ENCODE measurements around the gene RAN. TPM values are rescaled to one million over a fixed set of nuclear protein-coding genes. Genes with fewer than 3 reads are reported as not detected.

RAN gene
- total and polyA plus RNA-seq, 9 of the 15 experiments (the other 6 are each of a cell fraction or from before 2014, with no cell fraction given) = 1,687 to 3,820 (median 2,300) TPM

DNA sequence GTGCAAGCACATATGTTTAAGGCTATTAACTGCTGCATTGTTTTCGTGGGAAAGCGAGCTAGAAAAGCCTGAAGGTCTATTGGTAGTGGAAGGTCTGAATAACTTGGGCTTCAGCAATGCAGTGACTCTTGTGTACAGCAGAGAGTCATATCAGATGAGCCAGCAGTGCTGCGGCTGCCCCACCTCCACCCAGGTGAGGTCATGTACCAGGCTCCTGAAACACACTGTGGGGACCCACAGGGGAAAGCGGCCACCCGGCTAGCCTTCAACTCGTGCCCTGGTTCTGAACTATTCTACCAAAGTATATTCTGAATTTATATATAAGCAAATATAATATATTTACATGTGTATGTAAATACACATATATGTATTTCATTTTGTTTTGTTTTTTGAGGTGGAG, 12.7 kb upstream of the RAN start:
- Histone ChIP-seq H3K36me3 (ENCODE audit: control insufficient read depth, insufficient read depth, low read length) (no peaks in the 10 kb centered on the region), H3K27ac (ENCODE audit: extremely low read depth, low read depth, low read length) (peak overlapping the region; percentile 61), H4K20me1 (replicated peaks; ENCODE audit: control insufficient read depth, insufficient read depth, low read length) (no peaks in the 10 kb centered on the region), H3K4me1 (replicated peaks in 1 of 2; ENCODE audit: control insufficient read depth in 2 of 2, insufficient read depth in 2 of 2, low read length in 2 of 2) (peaks cover 10 to 20% of the 10 kb centered on the region in 2 experiments; a peak in 4 of 5 replicates), H3K9me1 (ENCODE audit: control insufficient read depth, insufficient read depth, low read length) (no peaks in the 10 kb centered on the region), H3K27me3 (ENCODE audit: control insufficient read depth in 2 of 2, insufficient read depth in 2 of 2, low read length in 2 of 2) (no peaks in the 10 kb centered on the region), H3K9me3 (replicated peaks; ENCODE audit: control insufficient read depth, insufficient read depth, low read depth, low read length) (peaks cover 22% of the 10 kb centered on the region), H3K4me3 (no peak overlapping the region), H2AFZ (ENCODE audit: low read depth, low read length) (peak overlapping the region; percentile 70), H3K4me2 (ENCODE audit: insufficient read depth, low read length) (peak overlapping the region; percentile 34), H3K79me2 (ENCODE audit: control insufficient read depth, insufficient read depth, low read length) (no peaks in the 10 kb centered on the region), H3K9ac (ENCODE audit: insufficient read depth in 1 of 2, low read depth in 2 of 2, low read length in 2 of 2) (peak overlapping the region in 1 of 2 experiments; percentile 23; a peak in 1 of 4 replicates)
- in situ Hi-C loops (cut with MboI) (no loop called here), intact Hi-C loops (cut with micrococcal nuclease) (no loop called here)
- DNase-seq (ENCODE audit: extremely low read depth in 1 of 4, low spot score in 3 of 4) (peak; percentile 34 to 79 (median 54)), FAIRE-seq (peak; percentile 49), ATAC-seq (peak; percentile 88)
- ChIA-PET POLR2A (interaction anchor here (0.6 kb wide), 1 partner anchor 13 kb away, joined by 4 read pairs; no protein-coding TSS in a partner anchor), CTCF (ENCODE audit: low intra/inter-chr PET ratio) (no interaction called here)
- no TSS peak for BruUV-seq (replicated peaks)
- 24% methylated on average over 6 of the region's 6 CpGs for WGBS (ENCODE audit: insufficient coverage, low coverage, missing lambda C conversion rate)
- 0 out of 2 replicates have a peak, but pooled peaks have one; percentile 12 for TF ChIP-seq CHD2 (IDR thresholded peaks at IDR 0.05; ENCODE audit: low read depth, low read length)
- TF ChIP-seq, protein P1, sequence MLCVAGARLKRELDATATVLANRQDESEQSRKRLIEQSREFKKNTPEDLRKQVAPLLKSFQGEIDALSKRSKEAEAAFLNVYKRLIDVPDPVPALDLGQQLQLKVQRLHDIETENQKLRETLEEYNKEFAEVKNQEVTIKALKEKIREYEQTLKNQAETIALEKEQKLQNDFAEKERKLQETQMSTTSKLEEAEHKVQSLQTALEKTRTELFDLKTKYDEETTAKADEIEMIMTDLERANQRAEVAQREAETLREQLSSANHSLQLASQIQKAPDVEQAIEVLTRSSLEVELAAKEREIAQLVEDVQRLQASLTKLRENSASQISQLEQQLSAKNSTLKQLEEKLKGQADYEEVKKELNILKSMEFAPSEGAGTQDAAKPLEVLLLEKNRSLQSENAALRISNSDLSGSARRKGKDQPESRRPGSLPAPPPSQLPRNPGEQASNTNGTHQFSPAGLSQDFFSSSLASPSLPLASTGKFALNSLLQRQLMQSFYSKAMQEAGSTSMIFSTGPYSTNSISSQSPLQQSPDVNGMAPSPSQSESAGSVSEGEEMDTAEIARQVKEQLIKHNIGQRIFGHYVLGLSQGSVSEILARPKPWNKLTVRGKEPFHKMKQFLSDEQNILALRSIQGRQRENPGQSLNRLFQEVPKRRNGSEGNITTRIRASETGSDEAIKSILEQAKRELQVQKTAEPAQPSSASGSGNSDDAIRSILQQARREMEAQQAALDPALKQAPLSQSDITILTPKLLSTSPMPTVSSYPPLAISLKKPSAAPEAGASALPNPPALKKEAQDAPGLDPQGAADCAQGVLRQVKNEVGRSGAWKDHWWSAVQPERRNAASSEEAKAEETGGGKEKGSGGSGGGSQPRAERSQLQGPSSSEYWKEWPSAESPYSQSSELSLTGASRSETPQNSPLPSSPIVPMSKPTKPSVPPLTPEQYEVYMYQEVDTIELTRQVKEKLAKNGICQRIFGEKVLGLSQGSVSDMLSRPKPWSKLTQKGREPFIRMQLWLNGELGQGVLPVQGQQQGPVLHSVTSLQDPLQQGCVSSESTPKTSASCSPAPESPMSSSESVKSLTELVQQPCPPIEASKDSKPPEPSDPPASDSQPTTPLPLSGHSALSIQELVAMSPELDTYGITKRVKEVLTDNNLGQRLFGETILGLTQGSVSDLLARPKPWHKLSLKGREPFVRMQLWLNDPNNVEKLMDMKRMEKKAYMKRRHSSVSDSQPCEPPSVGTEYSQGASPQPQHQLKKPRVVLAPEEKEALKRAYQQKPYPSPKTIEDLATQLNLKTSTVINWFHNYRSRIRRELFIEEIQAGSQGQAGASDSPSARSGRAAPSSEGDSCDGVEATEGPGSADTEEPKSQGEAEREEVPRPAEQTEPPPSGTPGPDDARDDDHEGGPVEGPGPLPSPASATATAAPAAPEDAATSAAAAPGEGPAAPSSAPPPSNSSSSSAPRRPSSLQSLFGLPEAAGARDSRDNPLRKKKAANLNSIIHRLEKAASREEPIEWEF (CRISPR knock-in tag; IDR thresholded peaks at IDR 0.05) = no peak
- TF ChIP-seq ARID1B (IDR thresholded peaks at IDR 0.05) = peak; percentile 58; the same call in 1 of the 2 replicates
- TF ChIP-seq DPF2 (IDR thresholded peaks at IDR 0.05) = peak; percentile 57; the same call in 1 of the 2 replicates
- peak; percentile 52; the same call in 1 of the 2 replicates for TF ChIP-seq ZEB2 (IDR thresholded peaks at IDR 0.05)
- no peak for TF ChIP-seq POLR3A (IDR thresholded peaks at IDR 0.05; ENCODE audit: borderline replicate concordance, extremely low read depth, insufficient read depth, insufficient read length)
- peak; percentile 57 for TF ChIP-seq TCF3 (CRISPR knock-in tag; IDR thresholded peaks at IDR 0.05)
- TF ChIP-seq, protein P2, sequence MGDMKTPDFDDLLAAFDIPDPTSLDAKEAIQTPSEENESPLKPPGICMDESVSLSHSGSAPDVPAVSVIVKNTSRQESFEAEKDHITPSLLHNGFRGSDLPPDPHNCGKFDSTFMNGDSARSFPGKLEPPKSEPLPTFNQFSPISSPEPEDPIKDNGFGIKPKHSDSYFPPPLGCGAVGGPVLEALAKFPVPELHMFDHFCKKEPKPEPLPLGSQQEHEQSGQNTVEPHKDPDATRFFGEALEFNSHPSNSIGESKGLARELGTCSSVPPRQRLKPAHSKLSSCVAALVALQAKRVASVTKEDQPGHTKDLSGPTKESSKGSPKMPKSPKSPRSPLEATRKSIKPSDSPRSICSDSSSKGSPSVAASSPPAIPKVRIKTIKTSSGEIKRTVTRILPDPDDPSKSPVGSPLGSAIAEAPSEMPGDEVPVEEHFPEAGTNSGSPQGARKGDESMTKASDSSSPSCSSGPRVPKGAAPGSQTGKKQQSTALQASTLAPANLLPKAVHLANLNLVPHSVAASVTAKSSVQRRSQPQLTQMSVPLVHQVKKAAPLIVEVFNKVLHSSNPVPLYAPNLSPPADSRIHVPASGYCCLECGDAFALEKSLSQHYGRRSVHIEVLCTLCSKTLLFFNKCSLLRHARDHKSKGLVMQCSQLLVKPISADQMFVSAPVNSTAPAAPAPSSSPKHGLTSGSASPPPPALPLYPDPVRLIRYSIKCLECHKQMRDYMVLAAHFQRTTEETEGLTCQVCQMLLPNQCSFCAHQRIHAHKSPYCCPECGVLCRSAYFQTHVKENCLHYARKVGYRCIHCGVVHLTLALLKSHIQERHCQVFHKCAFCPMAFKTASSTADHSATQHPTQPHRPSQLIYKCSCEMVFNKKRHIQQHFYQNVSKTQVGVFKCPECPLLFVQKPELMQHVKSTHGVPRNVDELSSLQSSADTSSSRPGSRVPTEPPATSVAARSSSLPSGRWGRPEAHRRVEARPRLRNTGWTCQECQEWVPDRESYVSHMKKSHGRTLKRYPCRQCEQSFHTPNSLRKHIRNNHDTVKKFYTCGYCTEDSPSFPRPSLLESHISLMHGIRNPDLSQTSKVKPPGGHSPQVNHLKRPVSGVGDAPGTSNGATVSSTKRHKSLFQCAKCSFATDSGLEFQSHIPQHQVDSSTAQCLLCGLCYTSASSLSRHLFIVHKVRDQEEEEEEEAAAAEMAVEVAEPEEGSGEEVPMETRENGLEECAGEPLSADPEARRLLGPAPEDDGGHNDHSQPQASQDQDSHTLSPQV (IDR thresholded peaks at IDR 0.05) = 0 out of 2 replicates have a peak, but pooled peaks have one; percentile 44
- no peak for TF ChIP-seq KDM1A (IDR thresholded peaks at IDR 0.05)
- 0 out of 2 replicates have a peak, but pooled peaks have one; percentile 39 for TF ChIP-seq MYNN (IDR thresholded peaks at IDR 0.05)
- no peak for TF ChIP-seq MYNN (CRISPR knock-in tag; IDR thresholded peaks at IDR 0.05)
- TF ChIP-seq NFE2 (IDR thresholded peaks at IDR 0.05; ENCODE audit: low read depth) = 0 out of 2 replicates have a peak, but pooled peaks have one; percentile 17
- no peak for TF ChIP-seq CCAR2 (IDR thresholded peaks at IDR 0.05; ENCODE audit: low read depth, low read length)
- no peak for TF ChIP-seq U2AF1 (optimal IDR thresholded peaks at IDR 0.05; ENCODE audit: low read depth, low read length)

All from K562 (cell line).